GM21515 (cell line): ENCODE results near the gene GMPPB.
A peak's percentile ranks its signal among the peaks of the same experiment; 100 is the strongest.
"Not testable (repeated sequence)": the region's sequence is repeated elsewhere in the genome, so short reads cannot be mapped to it uniquely, and the experiment has no call there.

ENCODE experiments used
- ATAC-seq: cut with Tn5 transposase; IDR thresholded peaks from one replicate; pipeline ENCODE4 v1.9.1; 2021; ENCODE audit not compliant: unreplicated experiment

GMPPB gene

DNA sequence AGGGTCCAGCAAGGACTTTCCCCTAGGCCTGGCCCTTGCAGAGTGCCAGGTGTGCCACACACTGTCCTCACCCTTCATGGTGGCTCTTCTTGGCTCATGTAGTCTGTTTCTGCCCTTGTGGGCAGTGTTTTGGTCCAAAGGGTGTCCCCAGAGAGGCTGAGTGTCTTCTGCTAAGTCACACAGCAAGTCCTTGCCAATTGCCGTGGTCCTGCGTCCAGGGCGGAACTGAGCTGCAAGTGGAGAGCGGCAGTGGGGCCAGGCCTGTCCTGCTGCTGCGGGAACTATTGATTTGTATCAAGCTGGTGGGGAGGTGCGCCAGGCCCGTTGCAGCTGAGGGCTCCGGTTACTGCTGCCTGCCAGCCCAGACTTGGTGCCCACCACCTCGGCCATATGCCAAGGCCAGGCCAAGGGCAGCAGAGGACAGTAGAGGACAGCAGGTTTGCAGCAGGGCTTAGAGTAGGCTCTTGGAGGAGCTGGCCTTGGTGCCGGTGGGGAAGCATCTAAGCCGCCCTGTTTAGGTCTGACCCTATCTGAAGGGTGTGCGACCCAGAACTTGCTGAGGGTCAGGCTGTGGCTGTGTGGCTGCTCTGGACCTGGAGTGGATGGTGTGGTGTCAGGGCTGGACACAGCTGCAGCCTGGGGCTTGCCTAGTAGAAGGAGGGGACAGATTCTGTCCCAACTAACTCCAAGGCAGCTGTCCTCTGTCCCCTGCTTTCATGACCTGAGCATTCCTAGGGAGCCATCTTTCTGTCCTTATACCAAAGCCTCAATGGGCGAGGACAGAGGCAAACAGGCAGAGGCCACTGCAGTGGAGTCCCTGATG, 8.8 kb downstream of the GMPPB start:
- ATAC-seq = no peak

DNA sequence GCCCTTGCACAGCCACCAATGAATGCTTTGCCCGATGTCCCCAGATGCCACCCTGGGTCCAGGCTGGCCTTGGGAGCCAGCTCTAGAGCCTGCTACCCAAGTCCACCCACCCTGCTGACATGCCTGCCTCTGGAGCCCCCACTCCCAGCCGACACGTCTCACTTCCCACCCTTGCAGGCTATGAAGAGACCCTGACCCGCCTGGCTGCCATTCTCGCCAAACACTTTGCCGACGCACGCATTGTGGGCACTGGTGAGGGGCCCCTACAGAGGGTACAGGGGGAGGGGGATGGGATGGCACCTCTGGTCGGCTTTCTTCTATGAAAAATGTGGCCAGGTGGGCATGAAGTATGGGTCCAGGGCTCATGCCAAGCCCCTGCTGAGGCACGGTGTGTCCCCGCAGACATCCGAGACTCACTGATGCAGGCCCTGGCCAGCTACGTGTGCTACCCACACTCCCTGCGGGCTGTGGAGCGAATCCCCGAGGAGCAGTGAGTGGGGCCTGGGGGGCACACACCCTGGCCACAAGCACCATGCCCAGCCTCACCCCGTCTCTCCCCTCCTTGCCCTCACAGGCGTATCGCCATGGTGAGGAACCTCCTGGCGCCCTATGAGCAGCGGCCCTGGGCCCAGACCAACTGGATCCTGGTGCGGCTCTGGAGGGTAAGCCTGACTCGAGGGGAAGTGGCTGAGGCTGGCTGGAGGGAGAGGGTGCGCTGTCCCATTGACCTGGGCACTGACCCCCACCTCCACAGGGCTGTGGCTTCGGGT, 10.2 kb downstream of the GMPPB start:
- no peak for ATAC-seq

DNA sequence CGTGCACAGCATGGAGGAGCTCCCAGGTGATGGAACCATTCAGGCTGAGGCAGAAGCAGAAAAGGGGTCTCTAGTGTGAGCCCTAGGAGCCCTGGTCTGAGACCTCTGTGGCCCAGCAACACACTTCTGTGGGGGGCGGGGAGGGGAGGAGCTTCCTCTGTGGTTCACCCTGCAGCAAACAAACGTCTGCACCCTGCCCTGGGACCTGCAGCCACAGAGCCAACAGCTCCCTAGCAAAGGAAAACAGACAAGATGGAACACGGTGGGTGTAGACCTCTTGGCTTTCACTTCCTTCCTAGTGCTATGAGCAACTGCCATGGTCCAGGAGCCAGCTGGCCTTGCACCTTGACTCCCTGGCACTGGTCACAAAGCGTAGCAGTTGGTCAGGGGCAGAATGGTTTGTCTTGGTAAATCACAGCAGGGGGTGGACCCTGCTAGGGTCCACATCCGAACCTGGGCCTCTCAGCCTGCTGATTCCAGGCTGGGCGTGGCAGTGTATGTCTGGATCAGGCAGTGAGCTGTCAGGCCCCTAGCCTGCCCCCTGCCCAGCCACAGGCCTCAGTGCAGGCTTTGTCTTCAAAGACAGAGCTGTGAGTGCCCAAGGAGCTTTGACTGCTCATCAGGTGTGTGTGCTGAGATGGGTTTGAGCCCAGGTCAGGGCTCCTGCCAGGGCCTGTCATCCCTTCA, 11.0 kb downstream of the GMPPB start:
- ATAC-seq = no peak

DNA sequence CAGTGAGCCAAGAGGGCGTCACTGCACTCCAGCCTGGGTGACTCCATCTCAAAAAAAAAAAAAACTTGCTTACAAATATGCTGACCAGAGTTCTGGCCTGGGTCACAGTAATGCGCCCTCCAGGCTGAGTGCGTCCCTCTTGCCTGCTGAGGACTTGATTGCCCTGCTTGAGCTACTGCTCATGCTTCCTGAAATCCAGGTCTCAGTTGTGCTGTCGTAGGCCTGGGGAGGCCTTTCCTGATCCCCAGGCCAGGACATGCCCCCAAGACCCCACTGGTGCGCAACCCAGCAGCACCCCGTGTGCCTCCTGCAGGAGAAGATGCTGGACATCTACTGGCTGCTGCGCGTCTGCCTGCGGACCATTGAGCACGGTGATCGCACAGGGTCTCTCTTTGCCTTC, 11.6 kb downstream of the GMPPB start:
- no peak for ATAC-seq

DNA sequence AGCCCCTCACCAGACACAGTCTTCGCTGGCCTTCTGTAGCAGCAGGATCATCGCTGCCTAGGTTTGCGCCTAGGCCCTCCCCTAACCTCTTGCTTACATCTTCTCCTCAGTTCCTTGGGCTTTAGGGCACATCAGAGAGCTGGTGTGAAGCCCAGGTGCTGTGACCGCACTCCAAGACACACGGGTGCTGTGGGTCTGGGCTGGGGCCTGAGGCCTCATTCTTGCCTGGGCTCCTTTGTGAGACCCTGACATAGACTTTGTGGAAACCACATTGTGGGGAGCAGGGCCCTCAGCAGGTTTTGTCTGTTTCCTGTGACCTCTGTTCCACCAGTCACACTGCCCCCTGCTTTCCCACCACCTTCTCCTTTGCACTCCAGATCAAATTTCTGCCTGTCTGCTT, 12.3 kb downstream of the GMPPB start:
- no peak for ATAC-seq

DNA sequence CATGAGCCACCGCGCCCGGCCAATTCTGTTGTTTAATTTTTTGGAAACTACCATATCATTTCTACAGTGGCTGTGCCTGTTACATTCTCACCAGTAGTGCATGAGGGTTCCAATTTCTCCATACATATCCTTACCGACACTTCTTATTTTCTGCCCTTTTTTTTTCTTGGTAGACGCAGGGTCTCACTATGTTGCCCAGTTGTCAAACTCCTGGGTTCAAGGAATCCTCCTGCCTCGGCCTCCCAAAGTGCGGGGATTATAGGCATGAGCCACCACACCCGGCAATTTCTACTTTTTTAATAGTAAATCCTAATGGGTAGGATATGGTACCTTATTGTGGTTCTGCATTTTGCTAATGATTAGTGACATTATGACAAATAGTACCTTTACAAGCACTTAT, 13.9 kb downstream of the GMPPB start:
- no peak for ATAC-seq

DNA sequence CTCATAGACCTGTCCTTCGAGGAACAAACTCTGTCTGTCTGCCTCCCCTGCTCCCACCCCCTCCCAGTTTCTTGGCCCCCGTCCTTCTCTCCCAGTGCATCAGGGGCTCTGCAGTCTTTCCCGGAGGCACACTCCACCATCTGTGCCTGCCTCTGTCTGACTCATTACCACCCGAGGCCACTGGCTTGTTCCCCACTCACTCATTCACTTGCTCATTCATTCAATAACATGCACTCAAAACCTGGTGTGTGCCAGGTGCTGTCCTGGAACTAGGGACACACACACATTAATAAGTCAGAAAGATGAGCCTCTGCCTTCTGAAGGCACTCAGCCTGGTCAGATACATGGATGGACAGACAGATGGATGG, 16.7 kb downstream of the GMPPB start:
- no peak for ATAC-seq

DNA sequence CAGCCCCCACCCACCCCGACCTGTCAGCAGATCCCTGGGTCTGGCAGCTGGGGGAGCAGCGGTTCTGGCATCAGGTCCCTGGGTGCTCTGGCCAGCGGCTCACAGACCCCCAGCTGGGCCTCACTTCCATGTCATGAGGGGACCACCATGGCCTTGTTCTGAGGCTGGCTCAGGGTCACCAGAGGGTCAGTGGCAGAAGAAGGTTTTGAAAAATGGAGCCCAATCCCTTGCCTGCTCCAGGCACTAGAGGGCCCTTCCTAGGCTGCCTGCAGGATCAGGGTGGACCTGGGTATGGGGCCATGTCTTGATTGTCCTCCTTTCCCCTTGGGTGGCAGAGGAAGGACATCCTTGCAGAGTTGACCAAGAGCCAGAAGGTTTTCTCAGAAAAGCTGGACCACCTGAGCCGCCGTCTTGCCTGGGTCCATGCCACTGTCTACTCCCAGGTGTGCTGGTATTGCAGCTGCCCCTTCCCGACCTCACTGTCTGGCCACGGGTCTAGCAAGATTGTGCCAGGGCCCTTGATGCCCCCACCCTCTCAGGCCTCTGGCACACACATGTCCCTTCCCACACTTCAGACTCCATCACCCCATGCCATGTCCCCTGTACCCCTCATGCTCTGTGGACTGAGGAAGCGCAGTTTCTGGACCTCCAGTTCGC, 17.2 kb downstream of the GMPPB start:
- no peak for ATAC-seq

DNA sequence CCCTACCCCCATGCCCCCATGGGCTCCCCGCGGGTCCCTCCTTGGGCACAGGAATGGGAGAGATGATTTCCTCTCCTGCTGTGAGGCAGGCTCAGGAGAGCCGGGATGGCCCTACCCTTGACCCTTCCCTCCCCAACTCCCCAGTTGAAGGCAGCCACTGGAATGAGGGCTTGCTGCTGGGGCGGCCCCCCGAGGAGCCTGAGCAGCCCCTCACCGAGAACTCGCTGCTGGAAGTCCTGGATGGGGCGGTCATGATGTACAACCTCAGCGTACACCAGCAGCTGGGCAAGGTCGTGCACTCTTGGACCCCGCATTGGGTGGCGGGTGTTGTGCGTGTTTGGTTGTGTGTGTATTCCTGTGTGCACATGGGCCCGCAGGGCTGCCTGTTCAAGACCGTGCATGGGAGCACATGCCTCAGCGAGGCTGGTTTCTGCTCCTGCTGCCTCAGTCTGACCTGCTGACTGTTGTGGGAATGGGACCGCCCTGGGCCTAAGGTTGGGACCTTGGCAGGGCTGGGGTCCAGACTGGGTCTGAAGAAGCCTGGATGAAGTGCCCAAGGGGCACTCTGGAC, 18.3 kb downstream of the GMPPB start:
- ATAC-seq = no peak

DNA sequence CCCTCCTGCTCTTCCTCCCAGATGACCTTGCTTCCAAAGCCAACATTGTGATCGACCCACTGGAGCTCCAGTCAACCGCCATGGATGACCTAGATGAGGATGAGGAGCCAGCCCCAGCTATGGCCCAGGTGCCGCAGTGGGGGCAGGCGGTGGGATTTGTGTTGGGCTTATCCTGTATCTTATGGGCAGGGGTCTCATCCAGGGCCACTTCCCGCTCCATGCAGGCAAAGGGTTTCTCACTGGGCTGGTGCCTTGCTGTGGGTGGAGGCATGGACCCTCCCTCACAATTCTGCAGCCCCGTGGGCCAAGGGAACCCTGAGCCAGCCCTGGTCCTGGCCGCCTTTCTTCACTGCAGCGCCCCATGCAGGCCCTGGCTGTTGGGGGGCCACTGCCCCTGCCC, 19.1 kb downstream of the GMPPB start:
- ATAC-seq = no peak

DNA sequence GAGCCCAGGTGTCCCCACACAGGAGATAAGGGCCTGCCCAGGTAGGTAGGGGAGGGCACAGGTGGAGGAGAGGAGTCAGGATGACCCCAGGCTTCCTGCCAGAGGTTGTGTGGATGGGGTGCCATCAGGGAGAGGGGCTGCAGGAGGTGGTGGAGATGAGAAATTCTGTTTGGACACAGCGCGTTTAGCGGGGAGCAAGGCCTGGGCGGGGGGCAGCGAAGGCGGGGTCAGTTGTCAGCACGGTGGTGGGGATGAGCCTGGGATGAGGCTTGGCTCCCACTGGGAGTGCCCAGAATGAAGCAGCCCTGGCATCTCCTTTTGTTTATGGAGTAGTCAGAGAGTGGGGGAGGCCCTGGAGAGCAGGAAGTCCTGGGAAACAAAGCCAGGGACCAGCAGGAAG, 19.8 kb downstream of the GMPPB start:
- no peak for ATAC-seq

DNA sequence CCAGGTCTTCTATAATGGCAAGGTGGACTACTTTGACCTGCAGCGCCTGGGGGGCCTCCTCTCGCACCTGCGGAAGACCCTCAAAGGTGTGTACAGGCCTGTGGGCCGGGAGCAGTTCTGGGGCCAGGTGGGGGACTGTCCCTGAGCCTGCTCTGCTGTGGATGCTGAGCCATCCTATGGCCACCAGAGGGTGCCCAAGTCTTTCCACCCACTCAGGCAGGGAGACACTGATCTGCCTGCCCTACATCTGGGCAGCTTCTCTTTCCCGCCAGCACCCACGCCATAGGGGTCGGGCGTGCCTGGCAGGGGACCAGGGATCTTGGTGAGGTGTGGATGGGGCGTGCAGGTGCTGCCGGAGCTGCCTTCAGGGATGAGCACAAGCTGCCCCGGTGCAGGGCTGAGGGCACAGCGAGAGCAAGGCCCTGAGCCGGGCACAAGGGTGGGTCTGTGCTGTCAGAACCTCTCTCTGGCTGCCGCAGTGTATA, 20.3 kb downstream of the GMPPB start:
- peak; percentile 50 for ATAC-seq

DNA sequence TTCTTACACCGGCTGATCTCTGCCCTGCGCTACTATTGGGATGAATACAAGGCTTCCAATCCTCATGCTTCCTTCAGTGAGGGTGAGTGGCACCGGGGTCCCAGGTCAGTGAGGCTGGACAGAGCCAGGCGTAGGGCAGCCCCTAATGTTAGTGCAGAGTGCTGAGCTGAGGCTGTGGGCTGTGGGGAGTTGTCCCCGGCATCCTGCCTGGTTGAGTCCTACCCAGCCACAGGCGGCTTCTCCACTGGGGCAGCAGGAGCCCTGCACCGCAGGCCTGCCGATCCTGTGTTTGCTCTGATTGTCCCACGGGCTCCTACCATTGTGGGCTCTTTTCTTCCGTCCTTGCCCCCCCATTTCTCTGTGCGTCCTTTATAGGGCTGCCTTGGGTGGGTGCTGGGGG, 21.1 kb downstream of the GMPPB start:
- ATAC-seq = no peak

DNA sequence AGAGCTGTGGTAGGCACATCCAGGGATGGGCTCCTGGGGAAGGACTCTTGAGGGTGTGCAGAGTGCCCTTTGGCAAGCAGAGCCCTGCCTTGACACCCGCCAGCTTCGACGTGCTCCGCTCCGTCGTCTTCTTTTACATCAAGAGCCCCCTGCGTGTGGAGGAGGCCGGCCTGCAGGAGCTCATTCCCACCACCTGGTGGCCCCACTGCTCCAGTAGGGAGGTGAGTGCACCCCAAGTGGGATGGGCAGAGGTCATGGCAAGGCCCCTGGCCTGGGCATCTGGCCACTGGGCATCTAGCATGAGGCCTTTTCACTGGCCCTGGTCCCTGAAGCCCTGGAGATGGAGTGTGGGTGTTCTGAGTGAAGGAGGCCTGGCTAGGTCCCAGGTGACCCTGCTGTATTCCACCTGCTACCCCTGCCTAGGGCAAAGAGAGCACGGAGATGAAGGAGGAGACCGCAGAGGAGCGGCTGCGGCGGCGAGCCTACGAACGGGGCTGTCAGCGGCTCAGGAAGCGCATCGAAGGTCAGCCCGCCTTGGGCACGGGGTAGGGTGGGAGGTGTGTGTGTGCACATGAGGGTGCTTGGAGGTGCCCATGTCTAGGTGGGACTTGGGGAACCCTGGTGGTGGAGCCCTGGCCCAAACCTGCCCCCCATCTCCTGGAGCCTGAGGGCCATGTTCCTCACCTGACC, 22.2 kb downstream of the GMPPB start:
- no peak for ATAC-seq

DNA sequence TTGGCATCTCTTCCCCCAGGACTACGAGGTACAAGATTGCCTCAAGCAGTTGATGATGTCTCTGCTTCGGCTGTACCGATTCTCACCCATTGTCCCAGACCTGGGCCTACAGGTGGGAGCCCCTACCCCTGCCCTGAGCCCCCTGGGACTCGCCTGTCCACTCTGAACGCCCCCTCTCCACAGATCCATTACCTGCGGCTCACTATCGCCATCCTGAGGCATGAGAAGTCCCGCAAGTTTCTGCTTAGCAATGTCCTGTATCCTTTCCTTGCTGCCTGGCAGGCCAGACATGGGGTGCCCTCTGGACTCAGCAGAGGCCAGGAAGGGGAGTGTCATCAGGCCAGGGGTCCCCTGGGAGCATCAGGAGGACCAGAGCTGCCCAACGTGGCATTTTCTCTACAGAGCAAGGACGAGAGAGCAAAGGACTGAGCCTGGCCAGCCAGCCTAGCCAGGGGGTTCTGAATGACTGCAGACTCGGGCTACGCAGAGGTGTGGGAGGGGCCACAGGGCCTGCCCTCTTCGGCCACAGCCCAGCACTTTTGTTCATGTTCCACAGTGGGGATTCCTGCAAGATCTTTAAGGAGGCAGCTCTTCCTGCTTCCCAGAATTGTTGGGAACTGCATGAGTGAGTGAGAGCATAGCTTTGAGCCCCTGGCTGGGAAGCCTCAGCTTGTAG, 23.2 kb downstream of the GMPPB start:
- ATAC-seq = no peak

DNA sequence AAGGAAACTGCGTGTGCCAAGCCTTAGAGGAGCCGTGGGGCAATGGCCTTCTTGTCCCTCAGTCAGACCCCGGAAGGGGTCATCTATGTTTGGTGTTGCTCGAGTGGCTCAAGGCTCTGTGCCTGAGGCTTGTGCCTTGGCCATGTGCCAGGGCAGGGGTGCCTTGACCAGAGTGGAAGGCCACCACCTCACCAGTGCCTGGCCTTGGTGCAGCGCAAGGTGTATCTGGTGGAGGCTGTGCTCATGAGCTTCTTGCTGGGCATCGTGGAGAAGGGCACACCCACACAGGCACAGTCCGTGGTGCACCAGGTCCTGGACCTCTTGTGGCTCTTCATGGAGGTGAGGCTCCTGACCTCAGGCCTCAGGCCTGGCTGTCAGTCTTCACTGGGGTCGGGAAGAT, 23.7 kb downstream of the GMPPB start:
- ATAC-seq = no peak

DNA sequence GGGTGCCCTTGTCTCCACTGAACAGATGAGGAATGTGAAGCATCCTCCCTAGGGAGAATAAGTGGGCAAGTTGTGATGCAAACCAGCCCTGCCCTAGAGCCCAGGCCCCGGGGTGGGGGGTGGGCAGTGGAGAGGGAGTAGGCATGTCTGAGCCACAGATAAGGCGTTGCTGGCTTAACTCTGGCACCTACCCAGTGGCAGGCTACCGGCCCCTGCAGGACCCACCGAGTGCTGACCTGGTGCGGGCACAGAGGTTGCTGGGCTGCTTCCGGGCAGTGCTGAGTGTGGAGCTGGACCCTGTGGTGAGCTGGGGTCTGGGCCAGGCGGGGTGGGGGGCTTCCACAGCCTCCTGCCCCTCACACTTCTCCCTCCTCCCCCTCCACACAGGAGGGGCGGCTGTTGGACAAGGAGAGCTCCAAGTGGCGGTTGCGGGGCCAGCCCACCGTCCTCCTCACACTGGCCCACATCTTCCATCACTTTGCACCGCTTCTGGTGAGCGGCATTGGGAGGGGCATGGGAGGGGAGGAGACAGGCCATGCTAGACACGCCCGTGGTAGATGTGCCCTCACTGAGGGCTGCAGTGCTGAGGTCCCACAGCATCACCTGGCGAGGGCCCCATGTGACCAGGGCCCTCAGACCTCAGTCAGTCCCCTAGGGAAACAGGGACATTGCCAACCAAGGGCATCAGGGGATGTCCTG, 24.3 kb downstream of the GMPPB start:
- ATAC-seq = no peak

DNA sequence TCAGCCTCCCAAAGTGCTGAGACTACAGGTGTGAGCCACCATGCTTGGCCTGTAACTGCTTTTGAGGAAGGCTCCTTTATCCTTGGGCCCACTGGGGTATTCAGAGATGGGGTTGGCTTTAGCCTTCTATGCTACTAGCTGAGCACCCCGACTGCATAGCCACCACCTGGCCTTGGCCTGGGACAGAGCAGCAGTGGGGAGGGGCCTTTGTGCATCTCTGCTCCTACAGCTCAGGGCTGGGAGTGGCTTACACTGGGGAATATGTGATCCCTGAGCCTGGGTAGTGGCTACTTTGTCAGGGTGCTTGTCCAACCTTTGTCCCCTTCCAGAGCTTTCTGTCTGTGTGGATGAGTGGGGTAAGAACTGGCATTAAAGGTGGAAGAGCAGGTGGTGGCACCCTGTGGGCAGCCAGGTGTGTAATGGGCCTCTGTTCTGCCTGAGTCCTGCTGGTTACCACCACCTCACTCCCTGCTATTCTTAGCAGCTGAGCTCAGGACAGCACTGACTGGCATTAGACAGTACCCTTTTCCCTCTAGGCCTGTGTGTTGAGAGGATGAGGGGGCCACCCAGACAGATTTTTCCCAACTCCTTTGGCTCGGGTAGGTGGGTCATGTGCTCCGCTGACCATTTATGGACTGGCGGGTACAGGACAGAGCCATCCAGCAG, 28.3 kb downstream of the GMPPB start:
- not testable (repeated sequence) for ATAC-seq
